ENCODE measurements around the gene PTPRN. TPM values are rescaled to one million over a fixed set of nuclear protein-coding genes. Genes with fewer than 3 reads are reported as not detected.

The PTPRN gene
- total and polyA plus RNA-seq, 10 of the 15 experiments (the other 5 are each of a cell fraction or from before 2014, with no cell fraction given): 0.28 to 0.69 TPM; not detected in 8

- ChIA-PET CTCF (no interaction called here), POLR2A (no interaction called here), SMC1A (ENCODE audit: uncharacterized antibody, unreplicated experiment) (no interaction called here), RAD21 (ENCODE audit: unreplicated experiment) (no interaction called here)
- Histone ChIP-seq H3K9ac (ENCODE audit: control insufficient read depth, insufficient read depth, low read length) (no peak overlapping the region), H4K20me1 (ENCODE audit: control insufficient read depth, insufficient read depth) (no peaks in the 10 kb centered on the region), H3K27ac (ENCODE audit: control insufficient read depth, insufficient read depth) (no peak overlapping the region), H3K4me3 (no peak overlapping the region), H3K9me3 (replicated peaks; ENCODE audit: control insufficient read depth, insufficient read depth, low read length) (no peaks in the 10 kb centered on the region), H3K79me2 (ENCODE audit: control insufficient read depth, insufficient read depth, low read length) (no peaks in the 10 kb centered on the region), H2AFZ (ENCODE audit: control insufficient read depth, low read depth, low read length) (no peak overlapping the region), H3K27me3 (replicated peaks in 1 of 2; ENCODE audit: control insufficient read depth in 2 of 2, insufficient read depth in 2 of 2, low read length in 1 of 2) (peaks cover 0 to 11% of the 10 kb centered on the region in 2 experiments; a peak in 3 of 4 replicates), H3K36me3 (ENCODE audit: control insufficient read depth in 2 of 2, insufficient read depth in 2 of 2, low read length in 1 of 2) (no peaks in the 10 kb centered on the region), H3K4me1 (ENCODE audit: control insufficient read depth, insufficient read depth, low read length) (no peaks in the 10 kb centered on the region), H3K4me2 (ENCODE audit: control insufficient read depth, insufficient read depth) (no peak overlapping the region)
- in situ Hi-C loops (cut with MboI): no loop called here
- TF ChIP-seq NFYB (IDR thresholded peaks at IDR 0.05; ENCODE audit: insufficient read depth, low read depth, low read length) (no peak), CEBPZ (IDR thresholded peaks at IDR 0.05; ENCODE audit: low read depth, low read length) (no peak), ZBTB40 (IDR thresholded peaks at IDR 0.05; ENCODE audit: borderline replicate concordance) (no peak), RELA (IDR thresholded peaks at IDR 0.05; ENCODE audit: borderline replicate concordance, partially characterized antibody) (no peak), POLR2AphosphoS5 (IDR thresholded peaks at IDR 0.05; ENCODE audit: low read length) (no peak), CUX1 (IDR thresholded peaks at IDR 0.05; ENCODE audit: insufficient replicate concordance, low read depth, low read length) (no peak)
- ATAC-seq: no peak
- no peak for FAIRE-seq
- BruUV-seq (replicated peaks): no TSS peak
- intact Hi-C loops (cut with micrococcal nuclease; ENCODE audit: unreplicated experiment): no loop called here
- DNase-seq (ENCODE audit: low read depth, low spot score): no peak
- 0% methylated on average over 2 of the region's 2 CpGs for WGBS (ENCODE audit: insufficient coverage, insufficient replicate concordance, low lambda C conversion rate, missing lambda C conversion rate)
Observed at GRCh38 chr2:219327719-219328118, 18.5 kb upstream of the PTPRN start.

Measured in GM12878 (cell line).